ENCODE results near the gene TIGD3. TPM values are rescaled to one million over a fixed set of nuclear protein-coding genes. Genes with fewer than 3 reads are reported as not detected.

The TIGD3 gene
- total RNA-seq, 4 donors from 2014 or later, result 0.19 to 0.26 (median 0.20) TPM; not detected in 1

DNA sequence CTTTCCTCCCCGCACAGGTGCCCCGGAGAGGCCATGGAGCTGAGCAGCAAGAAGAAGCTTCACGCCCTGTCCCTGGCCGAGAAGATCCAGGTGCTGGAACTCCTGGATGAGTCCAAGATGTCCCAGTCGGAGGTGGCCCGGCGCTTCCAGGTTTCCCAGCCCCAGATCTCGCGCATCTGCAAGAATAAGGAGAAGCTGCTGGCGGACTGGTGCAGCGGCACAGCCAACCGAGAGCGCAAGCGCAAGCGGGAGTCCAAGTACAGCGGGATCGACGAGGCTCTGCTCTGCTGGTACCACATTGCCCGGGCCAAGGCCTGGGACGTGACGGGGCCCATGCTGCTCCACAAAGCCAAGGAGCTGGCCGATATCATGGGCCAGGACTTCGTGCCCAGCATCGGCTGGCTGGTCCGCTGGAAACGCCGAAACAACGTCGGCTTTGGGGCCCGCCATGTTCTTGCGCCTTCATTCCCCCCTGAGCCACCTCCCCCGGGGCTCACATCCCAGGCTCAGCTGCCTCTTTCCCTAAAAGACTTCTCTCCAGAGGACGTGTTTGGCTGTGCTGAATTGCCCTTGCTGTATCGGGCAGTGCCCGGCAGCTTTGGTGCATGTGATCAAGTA, 1.3 kb downstream of the TIGD3 start:
- intact Hi-C loops (cut with DNase I; ENCODE audit: low total_unique reads), result no loop called here
- WGBS, 2 donors, result 31 to 42% methylated on average over 29 to 35 of the region's 35 CpGs
- no peak for TF ChIP-seq POLR2A (IDR thresholded peaks at IDR 0.05)
- TF ChIP-seq, protein P1, sequence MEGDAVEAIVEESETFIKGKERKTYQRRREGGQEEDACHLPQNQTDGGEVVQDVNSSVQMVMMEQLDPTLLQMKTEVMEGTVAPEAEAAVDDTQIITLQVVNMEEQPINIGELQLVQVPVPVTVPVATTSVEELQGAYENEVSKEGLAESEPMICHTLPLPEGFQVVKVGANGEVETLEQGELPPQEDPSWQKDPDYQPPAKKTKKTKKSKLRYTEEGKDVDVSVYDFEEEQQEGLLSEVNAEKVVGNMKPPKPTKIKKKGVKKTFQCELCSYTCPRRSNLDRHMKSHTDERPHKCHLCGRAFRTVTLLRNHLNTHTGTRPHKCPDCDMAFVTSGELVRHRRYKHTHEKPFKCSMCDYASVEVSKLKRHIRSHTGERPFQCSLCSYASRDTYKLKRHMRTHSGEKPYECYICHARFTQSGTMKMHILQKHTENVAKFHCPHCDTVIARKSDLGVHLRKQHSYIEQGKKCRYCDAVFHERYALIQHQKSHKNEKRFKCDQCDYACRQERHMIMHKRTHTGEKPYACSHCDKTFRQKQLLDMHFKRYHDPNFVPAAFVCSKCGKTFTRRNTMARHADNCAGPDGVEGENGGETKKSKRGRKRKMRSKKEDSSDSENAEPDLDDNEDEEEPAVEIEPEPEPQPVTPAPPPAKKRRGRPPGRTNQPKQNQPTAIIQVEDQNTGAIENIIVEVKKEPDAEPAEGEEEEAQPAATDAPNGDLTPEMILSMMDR (IDR thresholded peaks at IDR 0.05), result no peak

DNA sequence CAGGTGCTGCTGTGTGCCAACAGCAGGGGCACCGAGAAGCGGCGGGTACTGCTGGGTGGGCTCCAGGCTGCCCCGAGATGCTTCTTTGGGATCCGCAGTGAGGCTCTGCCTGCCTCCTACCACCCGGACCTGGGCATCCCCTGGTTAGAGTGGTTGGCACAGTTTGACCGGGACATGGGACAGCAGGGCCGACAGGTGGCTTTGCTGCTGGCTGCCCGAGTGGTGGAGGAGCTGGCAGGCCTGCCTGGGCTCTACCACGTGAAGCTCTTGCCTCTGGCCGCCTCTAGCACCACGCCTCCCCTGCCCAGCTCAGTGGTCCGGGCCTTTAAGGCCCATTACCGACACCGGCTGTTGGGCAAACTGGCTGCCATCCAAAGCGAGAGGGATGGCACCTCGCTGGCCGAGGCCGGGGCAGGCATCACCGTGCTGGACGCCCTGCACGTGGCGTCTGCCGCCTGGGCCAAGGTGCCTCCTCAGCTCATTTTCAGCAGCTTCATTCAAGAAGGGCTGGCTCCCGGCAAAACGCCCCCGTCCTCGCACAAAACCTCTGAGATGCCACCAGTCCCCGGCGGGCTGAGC, 1.9 kb downstream of the TIGD3 start:
- WGBS, 2 donors, result 89% methylated on average over 14 to 25 of the region's 30 CpGs
- no peak overlapping the region for H3K4me3 ChIP-seq (ENCODE audit: low read depth, poor library complexity, severe bottlenecking)
- TF ChIP-seq, protein P1 (IDR thresholded peaks at IDR 0.05), result no peak
- no peak for TF ChIP-seq POLR2A (IDR thresholded peaks at IDR 0.05)
- intact Hi-C loops (cut with DNase I; ENCODE audit: low total_unique reads), result no loop called here
- DNase-seq (ENCODE audit: low spot score in 2 of 2), result no peak

More for the DNA sequence above, 1.3 kb downstream of the TIGD3 start:
- peak in 1 of 2 donors; percentile 87 for DNase-seq (ENCODE audit: low spot score in 2 of 2)
- no peak overlapping the region for H3K4me3 ChIP-seq (ENCODE audit: low read depth, poor library complexity, severe bottlenecking)

DNA sequence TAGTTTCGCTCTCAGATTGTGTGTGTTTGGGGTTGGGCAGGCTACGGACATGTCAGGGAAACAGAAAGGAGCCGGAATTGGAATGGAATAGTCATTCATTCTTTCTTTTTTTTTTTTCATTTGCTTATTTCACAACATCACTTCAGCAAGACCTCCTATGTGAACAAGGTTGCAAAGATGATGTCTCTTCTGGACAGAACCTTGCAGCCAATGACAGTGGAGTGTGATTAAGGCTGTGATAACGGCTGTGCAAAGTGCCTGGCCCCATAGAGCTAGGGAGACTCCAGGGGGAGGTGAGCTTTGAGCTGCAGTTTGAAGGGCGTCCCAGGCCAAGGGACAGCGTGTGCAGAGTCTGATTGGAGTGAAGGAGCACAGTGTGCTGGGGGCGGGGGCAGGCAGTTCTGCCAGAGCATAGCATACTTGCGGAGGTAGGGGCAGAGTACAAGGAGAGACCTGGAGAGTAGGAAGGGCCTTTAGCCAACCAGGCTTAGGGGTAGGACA, 3.4 kb downstream of the TIGD3 start:
- no peak for TF ChIP-seq POLR2A (IDR thresholded peaks at IDR 0.05)
- TF ChIP-seq, protein P1 (IDR thresholded peaks at IDR 0.05), result no peak
- 86 to 88% methylated on average over 8 of the region's 8 CpGs for WGBS, 2 donors
- intact Hi-C loops (cut with DNase I; ENCODE audit: low total_unique reads), result no loop called here
- no peak for DNase-seq (ENCODE audit: low spot score in 2 of 2)
- no peak overlapping the region for H3K4me3 ChIP-seq (ENCODE audit: low read depth, poor library complexity, severe bottlenecking)

DNA sequence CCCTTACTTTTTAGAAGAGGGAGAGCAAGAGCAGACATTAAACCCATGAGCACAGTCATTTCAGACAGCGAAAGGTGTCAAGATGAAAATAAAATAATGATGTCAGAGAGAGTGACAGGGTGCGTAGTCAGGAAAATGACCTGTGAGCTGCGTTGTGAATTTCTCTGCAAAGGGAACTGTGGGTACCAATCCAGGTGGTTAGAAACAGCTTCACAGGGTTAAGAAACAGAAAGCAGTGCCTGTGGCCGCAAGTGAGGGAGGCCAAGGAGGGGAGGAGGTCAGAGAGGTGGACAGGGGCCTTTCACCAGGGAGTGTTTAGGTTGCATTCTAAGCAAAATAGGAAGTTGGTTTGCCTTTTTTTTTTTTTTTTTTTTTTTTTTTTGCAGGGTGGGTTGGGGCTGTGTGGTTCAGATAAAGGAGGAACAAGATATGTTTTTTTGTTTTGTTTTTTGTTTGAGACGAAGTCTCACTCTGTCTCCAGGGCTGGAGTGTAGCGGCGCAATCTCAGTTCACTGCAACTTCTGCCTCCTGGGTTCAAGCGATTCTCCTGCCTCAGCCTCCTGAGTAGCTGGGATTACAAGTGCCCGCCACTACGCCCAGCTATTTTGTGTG, 7.9 kb downstream of the TIGD3 start:
- intact Hi-C loops (cut with DNase I; ENCODE audit: low total_unique reads), result no loop called here
- no peak for TF ChIP-seq POLR2A (IDR thresholded peaks at IDR 0.05)
- TF ChIP-seq, protein P1 (IDR thresholded peaks at IDR 0.05), result no peak
- 85% methylated on average over 10 of the region's 10 CpGs for WGBS, 2 donors
- no peak for DNase-seq (ENCODE audit: low spot score in 2 of 2)
- H3K4me3 ChIP-seq (ENCODE audit: low read depth, poor library complexity, severe bottlenecking), result no peak overlapping the region

DNA sequence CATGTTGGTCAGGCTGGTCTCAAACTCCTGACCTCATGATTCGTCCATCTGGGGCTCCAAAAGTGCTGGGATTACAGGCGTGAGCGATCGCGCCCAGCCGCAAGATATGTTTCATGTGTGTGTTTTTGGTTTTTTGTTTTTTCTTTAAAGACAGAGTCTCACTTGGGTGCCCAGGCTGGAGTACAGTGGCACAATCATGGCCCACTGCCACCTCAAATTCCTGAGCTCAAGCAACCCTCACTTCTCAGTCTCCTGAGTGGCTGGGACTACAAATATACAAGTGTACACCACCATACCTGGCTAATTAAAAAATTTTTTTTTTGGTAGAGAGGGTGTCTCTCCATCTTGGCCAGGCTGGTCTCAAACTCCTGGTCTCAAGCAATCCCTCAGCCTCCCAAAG, 8.4 kb downstream of the TIGD3 start:
- DNase-seq (ENCODE audit: low spot score in 2 of 2), result no peak
- intact Hi-C loops (cut with DNase I; ENCODE audit: low total_unique reads), result no loop called here
- 82 to 91% methylated on average over 6 of the region's 6 CpGs for WGBS, 2 donors
- TF ChIP-seq, protein P1 (IDR thresholded peaks at IDR 0.05), result no peak
- no peak for TF ChIP-seq POLR2A (IDR thresholded peaks at IDR 0.05)
- H3K4me3 ChIP-seq (ENCODE audit: low read depth, poor library complexity, severe bottlenecking), result no peak overlapping the region

All from lower leg skin (tissue), 4 donors.